K562 (cell line): ENCODE results near the gene ATP7B. TPM values are rescaled to one million over a fixed set of nuclear protein-coding genes. Genes with fewer than 3 reads are reported as not detected.

Source experiments
- ATAC-seq: fragments of 200-7000 bp; cut with Tn5 transposase; 3 replicates; pipeline ENCODE4 v1.9.1; 2020; ENCODE audit warnings: moderate library complexity
- BruUV-seq: library from RNA; stranded (reverse); fragments of 400-500 nt; replicated peaks from 2 replicates; lab custom pipeline; 2021; lab: Mats Ljungman, UMichigan
- CTCF ChIA-PET: fragments of 300-600 bp; formaldehyde crosslinking; extraction: SDS; loops from one replicate; lab custom pipeline; 2021; ENCODE audit warnings: low intra/inter-chr PET ratio; lab: Yijun Ruan, JAX
- POLR2A ChIA-PET: fragments of 300-600, 350-650 bp; sonication (Branson Sonifier 250); formaldehyde crosslinking; extraction: SDS; loops from one replicate; lab custom pipeline; 2021; ENCODE audit warnings: antibody characterized with exemption, inconsistent platforms; lab: Yijun Ruan, JAX
- DNase-seq, 4 experiments: peaks; one replicate each; pipeline versions ENCODE4 v3.0.0 to v3.0.0-alpha.2; 2011 to 2018; ENCODE audit warnings: low spot score in 3 of 4, mixed read lengths in 3 of 4; ENCODE audit errors: extremely low read depth in 1 of 4
- FAIRE-seq: peaks from 2 replicates; lab custom pipeline; 2011; peaks lifted over from hg19 to GRCh38; lab: Jason Lieb, UNC
- H2AFZ ChIP-seq: 2 replicates; pipeline ENCODE4 v1.6.0; 2011; ENCODE audit warnings: low read depth, low read length, control low read depth, inconsistent platforms
- H3K27ac ChIP-seq: fragments of 200-600 bp; 3 replicates; pipeline ENCODE4 v1.8.0; 2011; ENCODE audit warnings: low read depth, mild to moderate bottlenecking, control low read depth, inconsistent platforms, low read length, moderate library complexity, mixed read lengths; ENCODE audit errors: extremely low read depth
- H3K27me3 ChIP-seq, 2 experiments: fragments of 300-600 bp in 1 of 2; 2 replicates in 1 of 2; 3 replicates in 1 of 2; pipeline versions ENCODE4 v1.6.0 to v1.8.0; 2011; ENCODE audit warnings: inconsistent platforms in 2 of 2, low read length in 2 of 2, mild to moderate bottlenecking in 1 of 2, mixed read lengths in 1 of 2, moderate library complexity in 1 of 2; ENCODE audit not compliant: control insufficient read depth in 2 of 2, insufficient read depth in 2 of 2
- H3K36me3 ChIP-seq: fragments of 300-600 bp; 3 replicates; pipeline ENCODE4 v1.8.0; 2011; ENCODE audit warnings: mild to moderate bottlenecking, low read length, inconsistent platforms; ENCODE audit not compliant: control insufficient read depth, insufficient read depth
- H3K4me1 ChIP-seq, 2 experiments: fragments of 200-600 bp in 1 of 2; replicated peaks in 1 of 2; 2 replicates in 1 of 2; 3 replicates in 1 of 2; pipeline versions ENCODE4 v1.5.1 to v1.8.0; 2011; ENCODE audit warnings: inconsistent platforms in 2 of 2, low read length in 2 of 2, mild to moderate bottlenecking in 1 of 2, mixed read lengths in 1 of 2, moderate library complexity in 1 of 2; ENCODE audit not compliant: control insufficient read depth in 2 of 2, insufficient read depth in 2 of 2
- H3K4me2 ChIP-seq: 2 replicates; pipeline ENCODE4 v1.6.1; 2011; ENCODE audit warnings: low read length, control low read depth, inconsistent platforms, mixed read lengths; ENCODE audit not compliant: insufficient read depth
- H3K4me3 ChIP-seq: fragments of 200-600 bp; sonication (generic), shearing (Covaris generic); 2 replicates; pipeline ENCODE4 v1.5.1; 2016; ENCODE audit warnings: control low read depth, inconsistent platforms
- H3K79me2 ChIP-seq: fragments of 200-600 bp; 3 replicates; pipeline ENCODE4 v1.8.0; 2011; ENCODE audit warnings: low read length, inconsistent platforms; ENCODE audit not compliant: control insufficient read depth, insufficient read depth
- H3K9ac ChIP-seq, 2 experiments: 2 replicates each; pipeline versions ENCODE4 v1.6.0 to v1.6.1; 2011; ENCODE audit warnings: low read depth in 2 of 2, low read length in 2 of 2, control low read depth in 1 of 2, inconsistent platforms in 1 of 2, mild to moderate bottlenecking in 1 of 2, mixed read lengths in 1 of 2; ENCODE audit not compliant: insufficient read depth in 1 of 2
- H3K9me1 ChIP-seq: one replicate; pipeline ENCODE4 v1.6.0; 2011; ENCODE audit warnings: inconsistent platforms, mild to moderate bottlenecking, low read length, moderate library complexity; ENCODE audit not compliant: control insufficient read depth, insufficient read depth
- H3K9me3 ChIP-seq: replicated peaks from 2 replicates; pipeline ENCODE4 v1.5.1; 2011; ENCODE audit warnings: low read depth, low read length, inconsistent platforms; ENCODE audit not compliant: control insufficient read depth, insufficient read depth
- H4K20me1 ChIP-seq: replicated peaks from 2 replicates; pipeline ENCODE4 v1.6.1; 2011; ENCODE audit warnings: low read length, inconsistent platforms, mixed read lengths; ENCODE audit not compliant: control insufficient read depth, insufficient read depth
- ARHGAP35 ChIP-seq: fragments of 450-650 bp; IDR thresholded peaks from 2 replicates; pipeline ENCODE4 v1.6.1; 2018; ENCODE audit not compliant: partially characterized antibody
- ATF1 ChIP-seq, 2 experiments: fragments of 450-650 bp in 1 of 2; IDR thresholded peaks; 2 replicates each; pipeline ENCODE4 v1.6.1; 2016; ENCODE audit warnings: missing compliant biosample characterization in 1 of 2, missing genetic modification characterization in 1 of 2
- DIDO1 ChIP-seq: fragments of 450-650 bp; IDR thresholded peaks from 2 replicates; pipeline ENCODE4 v1.6.1; 2016; ENCODE audit warnings: low read depth, missing biosample characterization, missing genetic modification characterization
- FUS ChIP-seq: fragments of 200-400 bp; formaldehyde crosslinking; optimal IDR thresholded peaks from 2 replicates; pipeline ENCODE3; 2017; ENCODE audit warnings: low read depth, low read length
- GTF2F1 ChIP-seq: IDR thresholded peaks from 2 replicates; pipeline ENCODE4 v1.6.1; 2011; ENCODE audit warnings: low read depth, low read length, improper control_type of control experiment
- NONO ChIP-seq, 2 experiments: fragments of 200-400 bp in 1 of 2; fragments of 450-650 bp in 1 of 2; formaldehyde crosslinking in 1 of 2; IDR thresholded peaks; 2 replicates each; pipeline ENCODE4 v1.6.1; 2017; ENCODE audit warnings: low read depth in 2 of 2, mild to moderate bottlenecking in 2 of 2, moderate library complexity in 2 of 2, low read length in 1 of 2
- POLR2A ChIP-seq: fragments of 450-650 bp; conservative IDR thresholded peaks from 2 replicates; pipeline ENCODE4 v1.6.1; 2016
- RNF2 ChIP-seq: sonication (generic); IDR thresholded peaks from 2 replicates; pipeline ENCODE4 v1.6.1; 2016
- TAF7 ChIP-seq: fragments of 450-650 bp; IDR thresholded peaks from 2 replicates; pipeline ENCODE4 v1.6.1; 2016; ENCODE audit warnings: missing genetic modification characterization, missing compliant biosample characterization
- ZNF124 ChIP-seq: sonication (generic); formaldehyde crosslinking; IDR thresholded peaks from 2 replicates; pipeline ENCODE4 v1.8.1; 2022; ENCODE audit warnings: missing genetic modification reagents
- ZNF224 ChIP-seq: sonication (generic); formaldehyde crosslinking; IDR thresholded peaks from 2 replicates; pipeline ENCODE4 v1.8.0; 2022; ENCODE audit warnings: mild to moderate bottlenecking, missing genetic modification reagents
- ZNF3 ChIP-seq: fragments of 250-450 bp; sonication (Bioruptor Pico); IDR thresholded peaks from 2 replicates; pipeline ENCODE4 v1.5.0; 2021; ENCODE audit warnings: mild to moderate bottlenecking, moderate library complexity
- ZNF407 ChIP-seq: fragments of 450-650 bp; IDR thresholded peaks from 2 replicates; pipeline ENCODE4 v1.6.1; 2016; ENCODE audit warnings: low read depth
- ZNF408 ChIP-seq: fragments of 250-450 bp; sonication (Bioruptor Pico); IDR thresholded peaks from 2 replicates; pipeline ENCODE4 v1.4.0; 2020; ENCODE audit warnings: low read depth, mild to moderate bottlenecking, moderate library complexity
- ZNF766 ChIP-seq: fragments of 200-800 bp; sonication (Bioruptor generic); conservative IDR thresholded peaks from 2 replicates; pipeline ENCODE4 v1.6.1; 2016; ENCODE audit warnings: missing genetic modification characterization, missing compliant biosample characterization
- WGBS: fragments of 100-300 bp; shearing (Covaris generic); methylation state at CpG from one replicate; pipeline ENCODE4 v1.1.6; 2016; ENCODE audit warnings: low coverage, mixed read lengths; ENCODE audit not compliant: insufficient coverage; ENCODE audit errors: missing lambda C conversion rate; 5-methylcytosine and 5-hydroxymethylcytosine counted together
- in situ Hi-C: fragments of 300-500 bp; cut with MboI; formaldehyde crosslinking; loops from 4 replicates; pipeline ENCODE4 v1.15.0; 2018; ENCODE audit warnings: inconsistent platforms, mixed read lengths
- intact Hi-C: fragments of 100-400 bp; cut with micrococcal nuclease; formaldehyde crosslinking; loops from 2 replicates; pipeline ENCODE4 v1.14.2; 2022
- polyA plus RNA-seq, 8 experiments: library from polyadenylated mRNA; depleted of rRNA in 4 of 8; stranded (reverse) in 5 of 8; unstranded in 3 of 8; fragments of >200 nt; fragmentation: Nextera tagmentation in 2 of 8; fragmentation: Illumina TruSeq in 1 of 8; extraction: Ambion mirVana in 2 of 8; extraction: Trizol in 1 of 8; gene quantifications; 2 replicates each; pipeline versions ENCODE4 v1.2.1 to v1.2.3, GENCODE V29; 2011 to 2014; ENCODE audit warnings: inconsistent platforms in 1 of 8, missing spikeins in 1 of 8
- total RNA-seq, 7 experiments: library from RNA; depleted of rRNA in 6 of 7; stranded (reverse); fragments of >200 nt in 6 of 7; fragmentation: Illumina TruSeq in 2 of 7; extraction: Trizol in 2 of 7; gene quantifications; 2 replicates each; pipeline versions ENCODE4 v1.2.1 to v1.2.3, GENCODE V29; 2011 to 2021; ENCODE audit warnings: low replicate concordance in 1 of 7

The ATP7B gene
- total and polyA plus RNA-seq, 9 of the 15 experiments (the other 6 are each of a cell fraction or from before 2014, with no cell fraction given): 1.1 to 20.4 (median 8.5) TPM

- TF ChIP-seq NONO (IDR thresholded peaks at IDR 0.05; ENCODE audit: low read depth in 2 of 2, low read length in 1 of 2): no peak
- TF ChIP-seq RNF2: no peak
- TF ChIP-seq ZNF766 (CRISPR knock-in tag): no peak
- TF ChIP-seq ARHGAP35: no peak
- no peak for TF ChIP-seq ZNF3
- no peak for TF ChIP-seq TAF7 (tag)
- no peak for TF ChIP-seq ZNF224 (CRISPR knock-in tag)
- no peak for TF ChIP-seq POLR2A
- no peak for TF ChIP-seq ATF1 (CRISPR knock-in tag; IDR thresholded peaks at IDR 0.05)
- TF ChIP-seq ATF1 (tag; IDR thresholded peaks at IDR 0.05): no peak
- no peak for TF ChIP-seq ZNF408 (CRISPR knock-in tag)
Observed at GRCh38 chr13:51928231-51928630, 83.0 kb downstream of the ATP7B start (continued).

- Histone ChIP-seq H2AFZ (no peak overlapping the region), H3K4me3 (no peak overlapping the region), H3K27ac (no peak overlapping the region), H3K9me1 (no peaks in the 10 kb centered on the region)
- FAIRE-seq (no peak), ATAC-seq (no peak)
- CTCF ChIA-PET: interaction anchor here (0.6 kb wide), 1 partner anchor 31 kb away, joined by 3 read pairs; no protein-coding TSS in a partner anchor
- TF ChIP-seq ZNF407: no peak
- no peak for TF ChIP-seq DIDO1 (tag)
- no peak for TF ChIP-seq FUS
- no peak for TF ChIP-seq GTF2F1
- TF ChIP-seq ZNF124 (CRISPR knock-in tag): no peak
- TF ChIP-seq, all 486 proteins: peak for 0
- BruUV-seq: no TSS peak
- Histone ChIP-seq H3K9me3 (no peaks in the 10 kb centered on the region; the same call in 1 of the 2 replicates), H4K20me1 (no peaks in the 10 kb centered on the region), H3K9ac (no peak overlapping the region), H3K79me2 (no peaks in the 10 kb centered on the region), H3K36me3 (peaks cover 11% of the 10 kb centered on the region; the same call in 2 of the 3 replicates), H3K4me2 (no peak overlapping the region), H3K4me1 (peaks cover 33 to 42% of the 10 kb centered on the region in 2 experiments), H3K27me3 (no peaks in the 10 kb centered on the region)
- POLR2A ChIA-PET: no interaction called here
- 81% methylated on average over 7 of the region's 7 CpGs for WGBS
- intact Hi-C loops: no loop called here
- in situ Hi-C loops: no loop called here
- DNase-seq: no peak
Observed at GRCh38 chr13:51927129-51927528, 84.1 kb downstream of the ATP7B start.
